Measurements from ENCODE around the gene CAPN1.
A peak's percentile ranks its signal among the peaks of the same experiment; 100 is the strongest.

CAPN1 gene

DNA sequence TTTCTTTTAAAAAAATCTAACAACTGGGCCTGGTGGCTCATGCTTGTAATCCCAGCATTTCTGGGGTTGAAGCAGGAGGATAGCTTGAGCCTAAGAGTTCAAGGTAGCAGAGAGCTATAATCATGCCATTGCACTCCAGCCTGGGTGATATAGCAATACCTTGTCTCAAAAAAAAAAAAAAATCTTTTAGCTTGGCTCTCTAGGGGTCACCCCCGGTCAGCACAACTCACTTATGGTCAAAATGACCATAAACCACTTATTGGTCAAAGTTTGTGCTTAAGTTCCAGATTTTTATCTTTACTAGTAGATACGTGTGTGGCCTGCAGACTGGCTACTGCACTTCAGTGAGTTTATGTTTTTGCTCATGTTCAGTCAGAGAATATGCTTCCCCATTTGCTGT, 18.0 kb upstream of the CAPN1 start:
- no peak overlapping the region for H3K4me3 ChIP-seq (ENCODE audit: low read depth, low read length)
- no peak for DNase-seq (ENCODE audit: low read depth)
- TF ChIP-seq, protein P1, sequence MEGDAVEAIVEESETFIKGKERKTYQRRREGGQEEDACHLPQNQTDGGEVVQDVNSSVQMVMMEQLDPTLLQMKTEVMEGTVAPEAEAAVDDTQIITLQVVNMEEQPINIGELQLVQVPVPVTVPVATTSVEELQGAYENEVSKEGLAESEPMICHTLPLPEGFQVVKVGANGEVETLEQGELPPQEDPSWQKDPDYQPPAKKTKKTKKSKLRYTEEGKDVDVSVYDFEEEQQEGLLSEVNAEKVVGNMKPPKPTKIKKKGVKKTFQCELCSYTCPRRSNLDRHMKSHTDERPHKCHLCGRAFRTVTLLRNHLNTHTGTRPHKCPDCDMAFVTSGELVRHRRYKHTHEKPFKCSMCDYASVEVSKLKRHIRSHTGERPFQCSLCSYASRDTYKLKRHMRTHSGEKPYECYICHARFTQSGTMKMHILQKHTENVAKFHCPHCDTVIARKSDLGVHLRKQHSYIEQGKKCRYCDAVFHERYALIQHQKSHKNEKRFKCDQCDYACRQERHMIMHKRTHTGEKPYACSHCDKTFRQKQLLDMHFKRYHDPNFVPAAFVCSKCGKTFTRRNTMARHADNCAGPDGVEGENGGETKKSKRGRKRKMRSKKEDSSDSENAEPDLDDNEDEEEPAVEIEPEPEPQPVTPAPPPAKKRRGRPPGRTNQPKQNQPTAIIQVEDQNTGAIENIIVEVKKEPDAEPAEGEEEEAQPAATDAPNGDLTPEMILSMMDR (conservative IDR thresholded peaks at IDR 0.05; ENCODE audit: low read depth, low read length) = no peak

DNA sequence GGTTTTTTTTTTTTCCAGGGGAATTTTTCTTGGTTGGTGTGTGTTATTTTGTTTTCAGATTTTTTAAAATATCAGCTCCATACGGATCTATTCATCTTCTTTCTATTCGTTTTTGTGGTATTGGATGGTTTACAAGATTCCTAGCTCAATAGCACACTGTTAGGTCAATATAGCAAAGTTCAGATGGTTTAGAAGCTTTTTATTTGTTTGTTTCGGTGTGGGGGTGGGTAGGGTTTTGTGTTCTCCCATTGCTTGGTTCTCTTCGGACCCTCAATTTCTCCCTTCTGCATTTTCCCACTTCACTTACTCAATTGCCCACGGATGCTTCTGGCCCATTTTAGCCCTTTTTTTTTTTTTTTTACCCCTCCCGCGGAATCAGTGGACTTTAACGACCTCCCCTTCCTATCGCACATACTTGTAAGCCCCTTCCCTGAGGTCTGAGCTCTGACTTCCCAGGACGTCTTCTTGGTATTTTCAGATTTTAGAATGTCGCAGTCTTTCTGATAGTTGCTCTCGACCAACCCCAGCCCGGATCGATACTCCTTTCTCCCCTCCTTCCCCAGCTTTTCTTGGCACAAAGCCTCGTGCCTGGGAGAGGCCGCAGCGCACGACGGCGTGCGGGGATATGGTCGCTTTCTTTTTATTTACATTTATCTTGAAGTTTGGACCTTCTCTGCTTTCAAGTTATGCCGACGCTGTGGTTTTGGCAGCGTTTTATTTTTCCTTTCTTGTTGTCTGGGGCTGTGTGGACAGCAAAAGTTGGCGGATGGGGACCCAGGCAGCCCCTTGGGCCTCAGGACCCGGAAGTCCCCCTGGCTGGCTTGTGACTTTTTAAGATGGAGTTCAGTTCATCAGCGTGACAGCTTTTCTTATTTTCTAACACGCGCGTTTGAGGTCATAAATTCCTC, 16.1 kb upstream of the CAPN1 start:
- DNase-seq (ENCODE audit: low read depth) = peak; percentile 31
- TF ChIP-seq, protein P1 (conservative IDR thresholded peaks at IDR 0.05; ENCODE audit: low read depth, low read length) = no peak
- peak overlapping the region; percentile 43 for H3K4me3 ChIP-seq (ENCODE audit: low read depth, low read length)

DNA sequence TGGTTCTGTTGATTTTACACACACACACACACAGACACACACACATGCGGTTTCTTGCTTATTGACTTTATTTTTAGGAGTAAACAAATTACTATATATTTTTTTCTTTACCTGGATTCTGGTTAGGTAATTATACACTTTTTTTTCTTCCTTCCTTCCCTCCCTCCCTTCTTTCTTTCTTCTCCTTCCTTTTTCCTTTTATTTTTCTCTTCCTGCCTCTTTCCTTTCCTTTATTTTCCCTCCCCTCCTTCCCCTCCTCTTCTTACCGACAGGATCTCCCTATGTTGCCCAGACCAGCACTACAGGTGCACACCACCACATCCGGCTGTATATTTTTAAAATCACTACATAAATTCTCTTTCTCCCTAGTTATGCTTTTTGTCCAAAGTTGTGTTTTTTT, 14.8 kb upstream of the CAPN1 start:
- DNase-seq (ENCODE audit: low read depth) = no peak
- no peak overlapping the region for H3K4me3 ChIP-seq (ENCODE audit: low read depth, low read length)
- TF ChIP-seq, protein P1 (conservative IDR thresholded peaks at IDR 0.05; ENCODE audit: low read depth, low read length) = no peak

DNA sequence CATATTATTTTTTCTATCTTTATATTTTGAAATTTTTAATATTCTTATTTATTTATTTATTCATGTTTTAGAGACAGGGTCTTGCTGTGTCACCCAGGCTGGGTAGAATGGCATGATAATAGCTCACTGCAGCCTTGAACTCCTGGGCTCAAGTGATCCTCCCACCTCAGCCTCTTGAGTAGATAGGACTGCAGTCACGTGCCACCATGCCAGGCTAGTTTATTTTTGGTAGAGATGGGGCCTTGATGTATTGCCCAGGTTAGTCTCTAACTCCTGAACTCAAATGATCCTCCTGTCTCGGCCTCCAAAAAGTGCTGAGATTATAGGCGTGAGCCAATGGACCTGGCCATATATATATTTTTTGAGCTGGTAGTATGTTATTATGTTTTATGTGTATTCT, 14.1 kb upstream of the CAPN1 start:
- H3K4me3 ChIP-seq (ENCODE audit: low read depth, low read length) = no peak overlapping the region
- DNase-seq (ENCODE audit: low read depth) = no peak
- TF ChIP-seq, protein P1 (conservative IDR thresholded peaks at IDR 0.05; ENCODE audit: low read depth, low read length) = no peak

DNA sequence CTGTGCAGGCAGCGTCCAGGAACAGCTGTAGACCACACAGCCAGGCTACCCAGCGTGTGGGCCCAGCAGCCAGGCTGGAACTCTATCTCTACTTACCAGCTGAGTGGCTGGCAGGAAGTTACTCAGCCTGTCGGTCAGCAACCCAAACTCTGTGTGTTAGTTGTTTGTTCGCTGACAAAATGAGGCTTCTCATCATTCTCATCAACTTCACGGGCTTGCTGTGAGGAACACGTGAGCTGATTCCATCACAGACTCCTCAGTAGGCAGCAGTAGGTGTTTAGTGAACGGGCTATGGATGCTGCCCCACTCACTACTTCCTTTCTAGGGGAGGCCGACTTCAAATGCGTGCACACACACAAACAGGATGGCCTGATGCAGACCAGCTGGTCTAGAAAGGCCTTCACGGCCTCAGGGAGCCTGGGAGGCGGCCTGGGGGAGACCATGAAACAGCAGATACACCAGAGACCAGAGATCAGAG, 12.5 kb upstream of the CAPN1 start:
- DNase-seq (ENCODE audit: low read depth) = peak; percentile 73
- no peak overlapping the region for H3K4me3 ChIP-seq (ENCODE audit: low read depth, low read length)
- TF ChIP-seq, protein P1 (conservative IDR thresholded peaks at IDR 0.05; ENCODE audit: low read depth, low read length) = no peak

DNA sequence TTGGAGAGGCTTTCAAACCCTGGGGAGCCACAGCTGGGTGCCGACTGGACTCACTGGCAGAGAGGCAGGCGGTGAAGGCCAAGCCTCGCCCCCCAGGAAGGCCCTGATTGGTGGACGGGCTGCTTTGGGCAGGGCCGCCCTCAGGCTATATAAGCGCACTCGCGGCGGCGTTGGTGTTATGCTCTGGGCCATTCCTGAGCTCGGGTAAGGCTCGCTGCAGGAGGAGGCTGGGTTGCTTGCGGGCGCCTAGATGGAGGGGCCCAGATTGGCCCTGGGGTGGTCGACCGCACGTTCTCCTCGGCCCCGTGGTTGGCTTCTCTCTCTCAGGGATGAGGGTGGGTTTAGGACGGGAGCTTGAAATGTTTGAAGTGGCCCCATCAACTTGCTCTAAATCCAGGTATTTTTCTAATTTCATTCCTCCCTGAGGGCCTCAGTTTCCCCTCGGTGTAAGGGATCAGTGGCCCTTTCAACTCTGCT, 11.6 kb upstream of the CAPN1 start, which contains the start of gene SPDYC:
Gene SPDYC (plus strand): TSS at position 176 of the 477 bp plus-strand sequence. CDS start 1,125 bp downstream, outside the sequence.
- H3K4me3 ChIP-seq (ENCODE audit: low read depth, low read length) = no peak within 1 kb of the TSS
- no peak for DNase-seq (ENCODE audit: low read depth)
- TF ChIP-seq, protein P1 (conservative IDR thresholded peaks at IDR 0.05; ENCODE audit: low read depth, low read length) = no peak

Measured in choroid plexus epithelial cell (primary cell).